Measurements from ENCODE around the gene TCERG1L.
"Not testable (repeated sequence)": the region's sequence is repeated elsewhere in the genome, so short reads cannot be mapped to it uniquely, and the experiment has no call there.

TCERG1L gene

GRCh38 chr10:131143425-131144165 is 167.9 kb downstream of the TCERG1L start:
- H3K4me1 ChIP-seq (ENCODE audit: insufficient read depth, low read length): no peaks in the 10 kb centered on the region

GRCh38 chr10:131142517-131143380 is 168.8 kb downstream of the TCERG1L start:
- H3K36me3 ChIP-seq (ENCODE audit: insufficient read depth, low read length): no peaks in the 10 kb centered on the region
- H2AFZ ChIP-seq (ENCODE audit: low read depth, low read length): no peak overlapping the region
- no peaks in the 10 kb centered on the region for H3K27me3 ChIP-seq (ENCODE audit: insufficient read depth, low read length)
- no peaks in the 10 kb centered on the region for H3K4me1 ChIP-seq (ENCODE audit: insufficient read depth, low read length)
- H3K9me3 ChIP-seq (ENCODE audit: low read length): no peaks in the 10 kb centered on the region
- no peak overlapping the region for H3K4me3 ChIP-seq (ENCODE audit: low read length)

More at GRCh38 chr10:131143425-131144165, 167.9 kb downstream of the TCERG1L start:
- Histone ChIP-seq H2AFZ (ENCODE audit: low read depth, low read length) (no peak overlapping the region), H3K9me3 (ENCODE audit: low read length) (no peaks in the 10 kb centered on the region), H3K36me3 (ENCODE audit: insufficient read depth, low read length) (no peaks in the 10 kb centered on the region), H3K4me3 (ENCODE audit: low read length) (no peak overlapping the region), H3K27me3 (ENCODE audit: insufficient read depth, low read length) (no peaks in the 10 kb centered on the region)

- Histone ChIP-seq H3K36me3 (ENCODE audit: insufficient read depth, low read length) (no peaks in the 10 kb centered on the region), H3K4me3 (ENCODE audit: low read length) (no peak overlapping the region), H3K27me3 (ENCODE audit: insufficient read depth, low read length) (no peaks in the 10 kb centered on the region), H3K9me3 (ENCODE audit: low read length) (no peaks in the 10 kb centered on the region), H3K4me1 (ENCODE audit: insufficient read depth, low read length) (no peaks in the 10 kb centered on the region), H2AFZ (ENCODE audit: low read depth, low read length) (no peak overlapping the region)
Measured at GRCh38 chr10:131141645-131142516, 169.6 kb downstream of the TCERG1L start.

GRCh38 chr10:131141207-131141606 is 170.3 kb downstream of the TCERG1L start:
- H3K4me3 ChIP-seq (ENCODE audit: low read length): no peak overlapping the region
- H2AFZ ChIP-seq (ENCODE audit: low read depth, low read length): no peak overlapping the region
- H3K9me3 ChIP-seq (ENCODE audit: low read length): no peaks in the 10 kb centered on the region
- H3K4me1 ChIP-seq (ENCODE audit: insufficient read depth, low read length): no peaks in the 10 kb centered on the region
- H3K27me3 ChIP-seq (ENCODE audit: insufficient read depth, low read length): no peaks in the 10 kb centered on the region
- H3K36me3 ChIP-seq (ENCODE audit: insufficient read depth, low read length): no peaks in the 10 kb centered on the region

DNA sequence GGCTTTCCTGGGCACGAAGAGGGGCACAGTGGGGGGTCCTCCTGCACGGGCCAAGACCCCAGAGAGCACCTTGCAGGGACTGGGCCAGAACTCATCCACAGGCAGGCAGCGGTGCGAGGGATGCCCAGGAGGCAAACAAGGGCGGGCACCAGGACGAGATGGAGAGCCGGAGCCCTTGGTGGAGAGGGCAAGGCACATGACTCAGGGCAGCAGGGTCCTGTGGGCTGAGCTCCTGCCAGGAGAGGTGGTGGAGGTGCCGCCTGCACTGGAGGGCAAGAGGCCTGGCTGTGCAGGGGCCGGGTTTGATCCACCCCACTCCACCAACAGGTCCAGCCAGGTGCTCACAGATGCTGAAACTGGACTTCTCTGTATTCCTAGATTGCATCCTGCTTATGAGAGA is 170.9 kb downstream of the TCERG1L start:
- no peaks in the 10 kb centered on the region for H3K36me3 ChIP-seq (ENCODE audit: insufficient read depth, low read length)
- H3K9me3 ChIP-seq (ENCODE audit: low read length): no peaks in the 10 kb centered on the region
- H3K4me3 ChIP-seq (ENCODE audit: low read length): no peak overlapping the region
- no peaks in the 10 kb centered on the region for H3K27me3 ChIP-seq (ENCODE audit: insufficient read depth, low read length)
- no peak overlapping the region for H2AFZ ChIP-seq (ENCODE audit: low read depth, low read length)
- H3K4me1 ChIP-seq (ENCODE audit: insufficient read depth, low read length): no peaks in the 10 kb centered on the region

GRCh38 chr10:131137223-131137622 is 174.3 kb downstream of the TCERG1L start:
- Histone ChIP-seq H3K4me3 (ENCODE audit: low read length) (no peak overlapping the region), H2AFZ (ENCODE audit: low read depth, low read length) (no peak overlapping the region), H3K36me3 (ENCODE audit: insufficient read depth, low read length) (no peaks in the 10 kb centered on the region), H3K27me3 (ENCODE audit: insufficient read depth, low read length) (no peaks in the 10 kb centered on the region), H3K4me1 (ENCODE audit: insufficient read depth, low read length) (no peaks in the 10 kb centered on the region), H3K9me3 (ENCODE audit: low read length) (no peaks in the 10 kb centered on the region)

- H3K4me1 ChIP-seq (ENCODE audit: insufficient read depth, low read length); H2AFZ ChIP-seq (ENCODE audit: low read depth, low read length): not testable (repeated sequence)
Measured at GRCh38 chr10:131136336-131136735, 175.2 kb downstream of the TCERG1L start.

GRCh38 chr10:131135716-131136115 is 175.8 kb downstream of the TCERG1L start:
- H2AFZ ChIP-seq (ENCODE audit: low read depth, low read length): no peak overlapping the region
- H3K27me3 ChIP-seq (ENCODE audit: insufficient read depth, low read length): peaks cover 3% of the 10 kb centered on the region
- H3K36me3 ChIP-seq (ENCODE audit: insufficient read depth, low read length): no peaks in the 10 kb centered on the region
- H3K4me3 ChIP-seq (ENCODE audit: low read length): no peak overlapping the region
- H3K9me3 ChIP-seq (ENCODE audit: low read length): no peaks in the 10 kb centered on the region
- no peaks in the 10 kb centered on the region for H3K4me1 ChIP-seq (ENCODE audit: insufficient read depth, low read length)

More at GRCh38 chr10:131136336-131136735, 175.2 kb downstream of the TCERG1L start:
- not testable (repeated sequence) for H3K4me3 ChIP-seq (ENCODE audit: low read length); H3K27me3 ChIP-seq (ENCODE audit: insufficient read depth, low read length); H3K36me3 ChIP-seq (ENCODE audit: insufficient read depth, low read length); H3K9me3 ChIP-seq (ENCODE audit: low read length)

DNA sequence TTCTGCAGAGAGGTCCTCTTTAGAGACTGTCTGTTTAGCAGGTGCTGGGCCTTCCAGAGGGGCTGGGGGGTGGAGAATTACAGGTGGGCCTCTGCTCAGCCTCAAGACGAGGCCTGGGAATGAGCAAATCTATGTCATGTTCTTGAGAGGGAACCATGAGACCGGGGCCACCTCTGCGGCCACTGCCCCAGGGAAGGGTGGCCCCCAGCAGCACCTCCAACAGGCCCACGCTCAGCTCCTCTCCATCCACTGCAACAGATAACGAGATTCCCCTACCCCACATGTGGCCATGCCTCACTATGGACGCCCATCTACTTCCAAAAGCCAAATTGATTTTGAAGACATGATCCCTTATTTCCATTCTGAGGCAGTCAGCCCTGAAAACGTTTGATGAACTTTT is 176.9 kb downstream of the TCERG1L start:
- H2AFZ ChIP-seq (ENCODE audit: low read depth, low read length): no peak overlapping the region
- no peaks in the 10 kb centered on the region for H3K36me3 ChIP-seq (ENCODE audit: insufficient read depth, low read length)
- no peaks in the 10 kb centered on the region for H3K4me1 ChIP-seq (ENCODE audit: insufficient read depth, low read length)
- H3K27me3 ChIP-seq (ENCODE audit: insufficient read depth, low read length): peaks cover 3% of the 10 kb centered on the region
- H3K9me3 ChIP-seq (ENCODE audit: low read length): no peaks in the 10 kb centered on the region
- H3K4me3 ChIP-seq (ENCODE audit: low read length): no peak overlapping the region

DNA sequence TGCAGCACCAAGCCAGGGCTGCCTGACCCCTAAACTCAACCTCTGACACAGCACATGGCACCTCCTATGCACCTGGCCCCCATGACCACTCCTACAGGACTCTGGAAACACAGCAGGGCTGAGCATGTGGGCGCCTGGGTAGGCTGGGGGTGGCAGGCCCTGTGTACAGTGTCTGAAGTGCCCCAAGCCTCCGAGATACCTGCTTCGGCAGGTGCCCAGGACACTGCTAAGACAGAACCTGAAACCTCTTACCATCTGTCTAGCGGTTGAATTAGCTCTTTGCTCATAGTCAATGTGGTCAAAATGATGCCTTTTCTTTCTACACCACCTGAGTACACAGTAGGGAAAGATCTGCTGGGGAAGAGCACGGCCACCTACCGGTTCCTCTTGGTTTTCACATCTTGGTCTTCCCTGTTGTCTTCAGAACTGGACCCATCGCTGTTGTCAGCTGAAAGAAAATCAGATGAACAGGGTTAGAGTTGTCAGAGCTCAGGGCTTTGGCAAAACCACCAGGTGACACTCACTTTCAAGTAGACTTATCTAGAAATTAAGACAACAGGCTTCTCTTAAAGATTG is 177.4 kb downstream of the TCERG1L start:
- Histone ChIP-seq H3K36me3 (ENCODE audit: insufficient read depth, low read length) (no peaks in the 10 kb centered on the region), H3K4me3 (ENCODE audit: low read length) (no peak overlapping the region), H3K4me1 (ENCODE audit: insufficient read depth, low read length) (no peaks in the 10 kb centered on the region), H3K27me3 (ENCODE audit: insufficient read depth, low read length) (peaks cover 3% of the 10 kb centered on the region), H2AFZ (ENCODE audit: low read depth, low read length) (no peak overlapping the region), H3K9me3 (ENCODE audit: low read length) (no peaks in the 10 kb centered on the region)

GRCh38 chr10:131132681-131133080 is 178.8 kb downstream of the TCERG1L start:
- no peaks in the 10 kb centered on the region for H3K4me1 ChIP-seq (ENCODE audit: insufficient read depth, low read length)
- no peak overlapping the region for H3K4me3 ChIP-seq (ENCODE audit: low read length)
- H3K9me3 ChIP-seq (ENCODE audit: low read length): no peaks in the 10 kb centered on the region
- no peaks in the 10 kb centered on the region for H3K36me3 ChIP-seq (ENCODE audit: insufficient read depth, low read length)
- no peak overlapping the region for H2AFZ ChIP-seq (ENCODE audit: low read depth, low read length)
- H3K27me3 ChIP-seq (ENCODE audit: insufficient read depth, low read length): peaks cover 3% of the 10 kb centered on the region

- H3K4me3 ChIP-seq (ENCODE audit: low read length): no peak overlapping the region
- H3K36me3 ChIP-seq (ENCODE audit: insufficient read depth, low read length): no peaks in the 10 kb centered on the region
- H3K9me3 ChIP-seq (ENCODE audit: low read length): no peaks in the 10 kb centered on the region
Measured at GRCh38 chr10:131131726-131132591, 179.6 kb downstream of the TCERG1L start.

More at GRCh38 chr10:131131726-131132591, 179.6 kb downstream of the TCERG1L start:
- Histone ChIP-seq H2AFZ (ENCODE audit: low read depth, low read length) (no peak overlapping the region), H3K27me3 (ENCODE audit: insufficient read depth, low read length) (peaks cover 3% of the 10 kb centered on the region), H3K4me1 (ENCODE audit: insufficient read depth, low read length) (no peaks in the 10 kb centered on the region)

All from neuron (in vitro differentiated cells).